Measurements from ENCODE around the gene NPAS4. TPM values are rescaled to one million over a fixed set of nuclear protein-coding genes. Genes with fewer than 3 reads are reported as not detected.

NPAS4 gene
- total RNA-seq, 1 experiment from 2014 or later, result not detected

DNA sequence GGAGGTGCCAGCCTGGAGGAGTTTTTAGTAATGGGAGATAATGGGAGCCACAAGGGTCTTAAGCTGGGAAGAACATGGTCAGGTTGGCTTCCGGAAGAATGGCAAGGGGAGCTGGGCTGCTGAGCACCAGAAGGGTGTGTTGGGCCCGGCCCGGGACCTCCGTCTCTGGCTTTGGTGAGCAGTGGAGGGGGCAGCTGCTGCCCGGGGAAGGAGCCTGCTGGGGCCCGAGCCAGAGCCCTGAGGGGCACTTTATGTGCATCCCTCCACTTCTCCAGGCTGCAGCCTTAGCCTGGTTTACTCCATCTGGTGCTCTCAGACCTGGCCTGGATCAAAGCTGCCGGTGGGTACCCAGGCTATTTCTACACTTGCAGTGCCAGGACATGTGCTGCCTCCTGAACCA lies 8.7 kb upstream of the NPAS4 start:
- no peak for TF ChIP-seq EZH2 (IDR thresholded peaks at IDR 0.05; ENCODE audit: low read depth)
- TF ChIP-seq, protein P1, sequence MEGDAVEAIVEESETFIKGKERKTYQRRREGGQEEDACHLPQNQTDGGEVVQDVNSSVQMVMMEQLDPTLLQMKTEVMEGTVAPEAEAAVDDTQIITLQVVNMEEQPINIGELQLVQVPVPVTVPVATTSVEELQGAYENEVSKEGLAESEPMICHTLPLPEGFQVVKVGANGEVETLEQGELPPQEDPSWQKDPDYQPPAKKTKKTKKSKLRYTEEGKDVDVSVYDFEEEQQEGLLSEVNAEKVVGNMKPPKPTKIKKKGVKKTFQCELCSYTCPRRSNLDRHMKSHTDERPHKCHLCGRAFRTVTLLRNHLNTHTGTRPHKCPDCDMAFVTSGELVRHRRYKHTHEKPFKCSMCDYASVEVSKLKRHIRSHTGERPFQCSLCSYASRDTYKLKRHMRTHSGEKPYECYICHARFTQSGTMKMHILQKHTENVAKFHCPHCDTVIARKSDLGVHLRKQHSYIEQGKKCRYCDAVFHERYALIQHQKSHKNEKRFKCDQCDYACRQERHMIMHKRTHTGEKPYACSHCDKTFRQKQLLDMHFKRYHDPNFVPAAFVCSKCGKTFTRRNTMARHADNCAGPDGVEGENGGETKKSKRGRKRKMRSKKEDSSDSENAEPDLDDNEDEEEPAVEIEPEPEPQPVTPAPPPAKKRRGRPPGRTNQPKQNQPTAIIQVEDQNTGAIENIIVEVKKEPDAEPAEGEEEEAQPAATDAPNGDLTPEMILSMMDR (conservative IDR thresholded peaks at IDR 0.05), result no peak
- Histone ChIP-seq H3K4me3 (no peak overlapping the region), H3K4me2 (no peak overlapping the region), H3F3A (ENCODE audit: insufficient read depth, low read depth) (no peaks in the 10 kb centered on the region), H3K79me2 (ENCODE audit: low read depth) (no peaks in the 10 kb centered on the region), H3K27ac (no peak overlapping the region), H3K27me3 (ENCODE audit: insufficient read depth, low read depth) (peaks cover 88% of the 10 kb centered on the region), H4K20me1 (ENCODE audit: insufficient read depth) (peaks cover 6% of the 10 kb centered on the region; the same call in 1 of the 2 replicates), H3K36me3 (ENCODE audit: low read depth) (no peaks in the 10 kb centered on the region), H3K4me1 (replicated peaks; ENCODE audit: insufficient read depth) (no peaks in the 10 kb centered on the region), H3K9me2 (ENCODE audit: insufficient read depth) (no peaks in the 10 kb centered on the region), H2AFZ (no peak overlapping the region), H3K9me3 (ENCODE audit: insufficient read depth, low read depth) (no peaks in the 10 kb centered on the region)
- CTCF ChIA-PET, result no interaction called here
- BruUV-seq (replicated peaks), result no TSS peak
- no peak for DNase-seq
- POLR2A ChIA-PET (ENCODE audit: unreplicated experiment), result interaction anchor here (0.6 kb wide), 1 partner anchor 262 kb away, joined by 3 read pairs; no protein-coding TSS in a partner anchor
- intact Hi-C loops (cut with micrococcal nuclease; ENCODE audit: unreplicated experiment), result no loop called here

DNA sequence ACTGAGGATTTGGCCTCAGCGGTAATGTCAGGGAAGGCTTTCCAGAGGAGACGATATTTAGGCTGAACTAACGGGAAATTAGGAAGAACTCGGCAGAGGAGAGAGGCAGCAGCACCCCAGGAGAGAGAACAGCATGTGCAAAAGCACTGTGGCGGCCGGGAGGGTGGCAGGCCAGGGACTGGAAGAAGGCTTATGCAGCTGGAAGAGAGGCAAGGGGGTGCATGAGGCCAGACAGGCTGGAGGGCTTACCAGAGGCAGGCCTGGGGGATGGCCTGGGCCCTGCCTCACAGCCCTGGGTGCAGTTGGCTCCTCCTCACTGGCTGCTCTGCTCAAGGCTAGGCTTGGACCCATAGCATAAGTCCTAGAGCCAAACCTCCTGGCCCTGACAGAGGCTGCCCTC lies 7.7 kb upstream of the NPAS4 start:
- Histone ChIP-seq H4K20me1 (ENCODE audit: insufficient read depth) (peaks cover 11% of the 10 kb centered on the region), H3K9me3 (ENCODE audit: insufficient read depth, low read depth) (no peaks in the 10 kb centered on the region), H3K36me3 (ENCODE audit: low read depth) (no peaks in the 10 kb centered on the region), H3K4me3 (no peak overlapping the region), H2AFZ (no peak overlapping the region), H3K27ac (no peak overlapping the region), H3K4me2 (no peak overlapping the region), H3K79me2 (ENCODE audit: low read depth) (no peaks in the 10 kb centered on the region), H3K27me3 (ENCODE audit: insufficient read depth, low read depth) (peaks cover 83% of the 10 kb centered on the region), H3F3A (ENCODE audit: insufficient read depth, low read depth) (no peaks in the 10 kb centered on the region), H3K4me1 (replicated peaks; ENCODE audit: insufficient read depth) (no peaks in the 10 kb centered on the region), H3K9me2 (ENCODE audit: insufficient read depth) (no peaks in the 10 kb centered on the region)
- no TSS peak for BruUV-seq (replicated peaks)
- TF ChIP-seq, protein P1 (conservative IDR thresholded peaks at IDR 0.05), result no peak
- no peak for TF ChIP-seq EZH2 (IDR thresholded peaks at IDR 0.05; ENCODE audit: low read depth)
- DNase-seq, result no peak
- ChIA-PET CTCF (no interaction called here), POLR2A (ENCODE audit: unreplicated experiment) (no interaction called here)
- intact Hi-C loops (cut with micrococcal nuclease; ENCODE audit: unreplicated experiment), result no loop called here

DNA sequence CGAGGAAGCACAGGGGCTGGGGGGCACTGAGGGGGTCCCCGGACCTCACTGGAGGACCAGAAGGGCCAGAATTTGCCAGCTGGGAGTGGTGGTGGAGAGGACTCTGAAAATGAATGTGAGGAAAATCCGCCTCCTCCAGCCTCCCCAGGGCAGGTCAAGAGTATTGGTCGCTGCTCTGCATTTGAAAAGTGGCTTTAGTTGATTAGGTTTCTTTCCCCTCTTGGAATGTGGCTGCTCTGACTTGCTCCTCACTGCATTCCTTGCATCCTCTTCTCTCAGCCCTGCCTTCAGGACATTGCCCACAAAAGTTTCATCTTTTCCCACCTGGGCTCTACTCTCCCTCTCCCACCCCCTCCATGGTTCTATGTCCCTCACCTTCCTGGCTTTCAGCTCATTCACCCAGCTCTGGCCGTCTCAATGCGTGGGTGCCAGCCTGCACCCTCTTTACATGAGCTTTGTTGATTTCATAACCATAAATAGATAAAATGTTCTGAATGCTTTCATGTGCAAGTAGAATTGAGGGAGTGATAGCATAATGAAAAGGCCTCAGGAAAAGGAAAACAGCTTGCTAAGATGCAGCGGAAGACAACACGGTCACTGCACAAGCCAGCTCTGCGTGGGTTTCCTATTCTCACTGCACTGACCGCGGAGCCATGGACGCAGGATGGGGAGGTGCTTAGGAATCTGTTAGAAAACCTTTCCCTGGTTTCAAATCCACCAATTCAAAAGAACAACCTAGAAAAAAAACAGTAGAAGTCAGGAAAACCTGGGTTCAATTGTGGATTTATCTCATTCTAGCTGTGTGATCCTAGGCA lies 6.5 kb upstream of the NPAS4 start:
- POLR2A ChIA-PET (ENCODE audit: unreplicated experiment), result no interaction called here
- H3K36me3 ChIP-seq (ENCODE audit: low read depth), result no peaks in the 10 kb centered on the region
- no peak for TF ChIP-seq EZH2 (IDR thresholded peaks at IDR 0.05; ENCODE audit: low read depth)
- TF ChIP-seq, protein P1 (conservative IDR thresholded peaks at IDR 0.05), result no peak
- no peaks in the 10 kb centered on the region for H3K79me2 ChIP-seq (ENCODE audit: low read depth)
- intact Hi-C loops (cut with micrococcal nuclease; ENCODE audit: unreplicated experiment), result no loop called here
- no TSS peak for BruUV-seq (replicated peaks)
- H3K9me2 ChIP-seq (ENCODE audit: insufficient read depth), result no peaks in the 10 kb centered on the region
- H3K27me3 ChIP-seq (ENCODE audit: insufficient read depth, low read depth), result peaks cover 85% of the 10 kb centered on the region
- no peaks in the 10 kb centered on the region for H3K4me1 ChIP-seq (replicated peaks; ENCODE audit: insufficient read depth)
- no peak for DNase-seq
- H3F3A ChIP-seq (ENCODE audit: insufficient read depth, low read depth), result no peaks in the 10 kb centered on the region
- CTCF ChIA-PET, result interaction anchor here (0.7 kb wide), 1 partner anchor 78 kb away, joined by 3 read pairs; the partner anchor contains the start of gene RIN1
- H3K4me3 ChIP-seq, result no peak overlapping the region
- no peak overlapping the region for H3K27ac ChIP-seq
- peaks cover 11% of the 10 kb centered on the region for H4K20me1 ChIP-seq (ENCODE audit: insufficient read depth)
- H2AFZ ChIP-seq, result no peak overlapping the region
- H3K4me2 ChIP-seq, result no peak overlapping the region
- no peaks in the 10 kb centered on the region for H3K9me3 ChIP-seq (ENCODE audit: insufficient read depth, low read depth)

Measured in PC-9 (cell line).